ENCODE measurements around the gene ABHD16B.

GRCh38 chr20:63837479-63837878 lies 23.8 kb upstream of the ABHD16B start:
- TF ChIP-seq, protein P1, sequence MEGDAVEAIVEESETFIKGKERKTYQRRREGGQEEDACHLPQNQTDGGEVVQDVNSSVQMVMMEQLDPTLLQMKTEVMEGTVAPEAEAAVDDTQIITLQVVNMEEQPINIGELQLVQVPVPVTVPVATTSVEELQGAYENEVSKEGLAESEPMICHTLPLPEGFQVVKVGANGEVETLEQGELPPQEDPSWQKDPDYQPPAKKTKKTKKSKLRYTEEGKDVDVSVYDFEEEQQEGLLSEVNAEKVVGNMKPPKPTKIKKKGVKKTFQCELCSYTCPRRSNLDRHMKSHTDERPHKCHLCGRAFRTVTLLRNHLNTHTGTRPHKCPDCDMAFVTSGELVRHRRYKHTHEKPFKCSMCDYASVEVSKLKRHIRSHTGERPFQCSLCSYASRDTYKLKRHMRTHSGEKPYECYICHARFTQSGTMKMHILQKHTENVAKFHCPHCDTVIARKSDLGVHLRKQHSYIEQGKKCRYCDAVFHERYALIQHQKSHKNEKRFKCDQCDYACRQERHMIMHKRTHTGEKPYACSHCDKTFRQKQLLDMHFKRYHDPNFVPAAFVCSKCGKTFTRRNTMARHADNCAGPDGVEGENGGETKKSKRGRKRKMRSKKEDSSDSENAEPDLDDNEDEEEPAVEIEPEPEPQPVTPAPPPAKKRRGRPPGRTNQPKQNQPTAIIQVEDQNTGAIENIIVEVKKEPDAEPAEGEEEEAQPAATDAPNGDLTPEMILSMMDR (IDR thresholded peaks at IDR 0.05) = no peak
- TF ChIP-seq POLR2AphosphoS5 (IDR thresholded peaks at IDR 0.05) = no peak
